ENCODE measurements around the gene SLC22A15. TPM values are rescaled to one million over a fixed set of nuclear protein-coding genes. Genes with fewer than 3 reads are reported as not detected.

Gene SLC22A15
- total RNA-seq, 2 donors from 2014 or later: 1.5 to 2.6 TPM

DNA sequence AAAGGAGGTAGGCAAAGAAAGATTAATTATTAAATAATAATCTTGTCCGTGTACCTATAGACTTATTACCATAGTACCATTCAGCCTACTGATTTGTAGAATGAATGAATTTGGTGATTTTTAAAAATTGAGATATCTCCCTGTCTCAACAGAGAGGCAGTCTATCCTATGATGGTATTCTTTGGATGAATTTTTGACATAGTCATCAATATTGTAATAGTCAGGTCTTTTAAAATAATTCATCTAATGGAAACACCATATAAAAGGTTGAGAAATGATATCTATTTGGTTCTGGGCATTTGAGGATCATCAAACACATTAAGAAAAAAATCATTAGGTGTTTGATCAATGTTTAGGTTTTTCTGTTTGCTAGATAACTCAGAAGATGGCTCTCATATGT lies 99.3 kb downstream of the SLC22A15 start:
- no peak overlapping the region for H3K27ac Mint-ChIP-seq
- DNase-seq (no peak), ATAC-seq (replicated peaks in 1 of 2) (no peak)
- no peaks in the 10 kb centered on the region for H3K36me3 Mint-ChIP-seq (ENCODE audit: insufficient read depth in 2 of 2)
- H3K4me3 Mint-ChIP-seq: no peak overlapping the region
- H3K4me1 Mint-ChIP-seq (ENCODE audit: low read depth): no peaks in the 10 kb centered on the region
- peaks cover 16% of the 10 kb centered on the region for H3K27me3 Mint-ChIP-seq (ENCODE audit: low read depth)
- no peaks in the 10 kb centered on the region for H3K9me3 Mint-ChIP-seq

- Mint-ChIP-seq H3K27ac (no peak overlapping the region), H3K27me3 (ENCODE audit: low read depth) (peaks cover 16% of the 10 kb centered on the region), H3K36me3 (ENCODE audit: insufficient read depth in 2 of 2) (no peaks in the 10 kb centered on the region), H3K4me1 (ENCODE audit: low read depth) (no peaks in the 10 kb centered on the region), H3K4me3 (no peak overlapping the region), H3K9me3 (no peaks in the 10 kb centered on the region)
- ATAC-seq (replicated peaks in 1 of 2) (no peak), DNase-seq (no peak)
Measured at GRCh38 chr1:116075990-116076389, 99.7 kb downstream of the SLC22A15 start.

DNA sequence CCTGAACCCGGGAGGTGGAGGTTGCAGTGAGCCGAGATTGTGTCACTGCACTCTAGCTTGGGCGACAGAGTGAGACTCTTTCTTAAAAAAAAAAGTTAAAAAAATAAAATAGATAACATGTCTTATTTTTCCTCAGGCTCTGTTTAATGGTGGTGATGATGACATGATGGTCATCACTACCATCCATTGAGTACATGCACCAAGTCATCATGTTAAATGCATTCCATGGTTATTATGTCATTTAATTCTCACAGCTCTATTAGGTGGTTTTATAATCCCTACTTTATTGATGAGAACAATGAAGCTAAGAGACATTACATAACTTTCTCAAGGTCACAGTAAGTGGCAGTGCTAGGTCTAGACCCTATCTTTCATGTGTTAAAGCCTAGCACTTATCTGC lies 100.5 kb downstream of the SLC22A15 start:
- no peak for DNase-seq
- ATAC-seq (replicated peaks in 1 of 2): no peak
- H3K4me1 Mint-ChIP-seq (ENCODE audit: low read depth): no peaks in the 10 kb centered on the region
- H3K27me3 Mint-ChIP-seq (ENCODE audit: low read depth): peaks cover 12% of the 10 kb centered on the region
- H3K9me3 Mint-ChIP-seq: no peaks in the 10 kb centered on the region
- no peak overlapping the region for H3K27ac Mint-ChIP-seq
- no peak overlapping the region for H3K4me3 Mint-ChIP-seq
- no peaks in the 10 kb centered on the region for H3K36me3 Mint-ChIP-seq (ENCODE audit: insufficient read depth in 2 of 2)

GRCh38 chr1:116078699-116079223 lies 102.4 kb downstream of the SLC22A15 start:
- H3K9me3 Mint-ChIP-seq: no peaks in the 10 kb centered on the region
- peaks cover 11% of the 10 kb centered on the region for H3K27me3 Mint-ChIP-seq (ENCODE audit: low read depth)
- no peaks in the 10 kb centered on the region for H3K36me3 Mint-ChIP-seq (ENCODE audit: insufficient read depth in 2 of 2)
- H3K27ac Mint-ChIP-seq: no peak overlapping the region
- DNase-seq (no peak), ATAC-seq (replicated peaks in 1 of 2) (no peak)
- H3K4me1 Mint-ChIP-seq (ENCODE audit: low read depth): no peaks in the 10 kb centered on the region
- no peak overlapping the region for H3K4me3 Mint-ChIP-seq

- ATAC-seq (replicated peaks in 1 of 2) (no peak), DNase-seq (no peak)
- no peak overlapping the region for H3K4me3 Mint-ChIP-seq
- peaks cover 8 to 13% of the 10 kb centered on the region in 2 donors for H3K36me3 Mint-ChIP-seq (ENCODE audit: insufficient read depth in 2 of 2)
- H3K9me3 Mint-ChIP-seq: peaks cover 11 to 23% of the 10 kb centered on the region in 2 donors
- H3K27me3 Mint-ChIP-seq (ENCODE audit: low read depth): peaks cover 20% of the 10 kb centered on the region
- H3K4me1 Mint-ChIP-seq (ENCODE audit: low read depth): no peaks in the 10 kb centered on the region
- no peak overlapping the region for H3K27ac Mint-ChIP-seq
Measured at GRCh38 chr1:116087628-116088027, 111.3 kb downstream of the SLC22A15 start.

DNA sequence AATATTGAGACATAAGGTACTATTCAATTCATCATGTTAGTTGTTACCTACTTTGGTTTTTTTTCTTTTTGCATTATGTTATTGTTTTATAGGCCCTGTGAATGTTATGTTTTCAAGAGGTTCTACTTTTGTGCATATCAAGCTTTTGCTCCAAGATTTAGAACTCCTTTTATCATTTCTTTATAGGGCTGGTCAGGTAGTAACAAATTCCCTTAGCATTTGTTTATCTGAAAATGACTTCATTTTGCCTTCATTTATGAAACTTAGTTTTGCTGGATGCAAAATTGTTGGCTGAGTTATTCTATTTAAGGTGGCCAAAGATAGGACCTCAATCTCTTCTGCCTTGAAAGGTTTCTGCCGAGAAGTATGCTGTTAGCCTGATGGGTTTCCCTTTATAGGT lies 113.6 kb downstream of the SLC22A15 start:
- Mint-ChIP-seq H3K4me1 (ENCODE audit: low read depth) (no peaks in the 10 kb centered on the region), H3K27ac (no peak overlapping the region), H3K9me3 (peaks cover 11 to 23% of the 10 kb centered on the region in 2 donors), H3K27me3 (ENCODE audit: low read depth) (peaks cover 20% of the 10 kb centered on the region), H3K4me3 (no peak overlapping the region), H3K36me3 (ENCODE audit: insufficient read depth in 2 of 2) (peaks cover 8 to 13% of the 10 kb centered on the region in 2 donors)
- DNase-seq (no peak), ATAC-seq (replicated peaks in 1 of 2) (no peak)

- DNase-seq: no peak
- Mint-ChIP-seq H3K4me1 (ENCODE audit: low read depth) (no peaks in the 10 kb centered on the region), H3K27me3 (ENCODE audit: low read depth) (peaks cover 16% of the 10 kb centered on the region), H3K9me3 (peaks cover 11 to 22% of the 10 kb centered on the region in 2 donors), H3K27ac (no peak overlapping the region), H3K36me3 (ENCODE audit: insufficient read depth in 2 of 2) (peaks cover 13 to 15% of the 10 kb centered on the region in 2 donors), H3K4me3 (no peak overlapping the region)
- ATAC-seq (replicated peaks in 1 of 2): no peak
Measured at GRCh38 chr1:116091083-116091482, 114.8 kb downstream of the SLC22A15 start.

DNA sequence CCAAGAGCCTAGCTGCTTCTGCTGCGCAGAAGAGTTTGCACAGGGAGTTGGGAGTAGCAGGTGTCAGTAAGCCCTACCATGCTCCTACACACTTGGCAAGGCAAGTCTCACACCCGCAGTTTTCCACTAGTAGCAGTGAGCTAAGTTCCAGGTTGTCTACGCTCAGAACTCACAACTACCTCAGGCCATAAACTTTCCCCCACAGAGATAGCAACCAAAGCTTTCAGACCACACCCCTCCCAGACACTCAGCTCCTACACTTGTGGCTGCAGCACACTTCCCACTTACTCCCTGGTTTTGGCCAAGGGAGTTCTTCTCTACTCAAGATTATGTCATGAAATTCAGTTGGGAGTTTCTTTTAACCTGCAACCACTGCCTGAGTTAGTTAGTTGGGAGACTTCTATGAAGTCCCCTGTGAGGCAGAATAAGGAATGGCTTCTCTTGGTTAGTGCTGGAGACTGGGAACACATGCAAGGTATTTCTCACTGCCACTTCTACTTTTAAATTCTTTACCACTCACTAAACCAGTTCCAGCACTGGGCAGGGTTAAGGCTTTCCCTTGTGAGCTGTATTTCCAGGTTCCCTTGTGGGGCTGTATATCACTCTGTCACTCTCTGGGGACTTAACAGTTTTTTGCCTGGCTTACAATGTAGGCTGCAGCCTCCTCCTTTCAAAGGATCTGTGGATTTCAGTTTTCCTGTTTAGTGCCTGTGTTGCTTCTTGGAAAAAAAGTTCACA lies 116.6 kb downstream of the SLC22A15 start:
- no peak for DNase-seq
- no peak for ATAC-seq (replicated peaks in 1 of 2)
- H3K4me1 Mint-ChIP-seq (ENCODE audit: low read depth): no peaks in the 10 kb centered on the region
- H3K4me3 Mint-ChIP-seq: no peak overlapping the region
- peaks cover 13 to 23% of the 10 kb centered on the region in 2 donors for H3K9me3 Mint-ChIP-seq
- H3K27me3 Mint-ChIP-seq (ENCODE audit: low read depth): peaks cover 18% of the 10 kb centered on the region
- no peak overlapping the region for H3K27ac Mint-ChIP-seq
- H3K36me3 Mint-ChIP-seq (ENCODE audit: insufficient read depth in 2 of 2): peaks cover 17% of the 10 kb centered on the region in 2 donors

DNA sequence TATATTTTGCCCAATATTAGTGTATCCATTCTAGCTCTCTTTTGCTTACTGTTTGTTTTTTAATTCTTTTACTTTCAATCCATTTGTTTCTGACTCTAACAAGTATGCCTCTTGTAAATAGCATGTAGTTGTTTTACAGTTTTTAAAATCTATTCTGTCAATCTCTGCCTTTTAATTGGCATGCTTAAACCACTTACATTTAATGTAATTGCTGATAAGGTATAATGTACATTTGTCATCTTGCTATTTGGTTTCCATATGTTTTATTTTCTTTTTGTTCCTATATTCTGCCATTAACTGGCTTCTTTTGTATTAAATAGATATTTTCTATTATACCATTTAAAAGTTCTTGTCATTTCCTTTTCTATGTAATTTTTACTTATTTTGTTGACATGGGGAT lies 118.7 kb downstream of the SLC22A15 start:
- Mint-ChIP-seq H3K27ac (no peak overlapping the region), H3K4me3 (no peak overlapping the region), H3K9me3 (peaks cover 9 to 11% of the 10 kb centered on the region in 2 donors), H3K27me3 (ENCODE audit: low read depth) (peaks cover 7% of the 10 kb centered on the region), H3K4me1 (ENCODE audit: low read depth) (no peaks in the 10 kb centered on the region), H3K36me3 (ENCODE audit: insufficient read depth in 2 of 2) (peaks cover 10 to 15% of the 10 kb centered on the region in 2 donors)
- ATAC-seq (replicated peaks in 1 of 2) (no peak), DNase-seq (no peak)

GRCh38 chr1:116096013-116096618 lies 119.8 kb downstream of the SLC22A15 start:
- Mint-ChIP-seq H3K36me3 (ENCODE audit: insufficient read depth in 2 of 2) (peaks cover 3 to 9% of the 10 kb centered on the region in 2 donors), H3K4me3 (no peak overlapping the region), H3K27me3 (ENCODE audit: low read depth) (peaks cover 7% of the 10 kb centered on the region), H3K4me1 (ENCODE audit: low read depth) (no peaks in the 10 kb centered on the region), H3K27ac (no peak overlapping the region), H3K9me3 (peaks cover 3 to 4% of the 10 kb centered on the region in 2 donors)
- ATAC-seq (replicated peaks in 1 of 2) (no peak), DNase-seq (no peak)

DNA sequence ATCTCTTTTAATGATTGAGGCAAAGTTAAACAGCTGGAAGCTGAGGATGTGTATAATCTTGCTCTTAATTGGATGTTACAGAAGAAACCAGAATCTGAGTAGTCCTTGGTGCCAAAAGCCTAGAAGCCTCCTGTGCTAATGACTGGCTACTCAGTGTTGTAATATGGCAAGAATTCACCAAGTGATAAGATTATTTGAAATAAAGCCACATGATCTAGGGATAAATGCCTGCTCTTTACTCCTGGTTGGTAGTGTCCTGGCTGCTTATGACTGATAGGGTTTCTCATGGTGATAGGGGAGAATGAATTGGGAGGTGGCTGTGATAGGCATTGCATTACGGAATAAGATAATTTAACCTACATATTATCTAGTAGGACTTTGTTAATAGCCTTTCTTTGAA lies 121.3 kb downstream of the SLC22A15 start:
- Mint-ChIP-seq H3K4me1 (ENCODE audit: low read depth) (no peaks in the 10 kb centered on the region), H3K36me3 (ENCODE audit: insufficient read depth in 2 of 2) (peaks cover 3 to 9% of the 10 kb centered on the region in 2 donors), H3K27me3 (ENCODE audit: low read depth) (peaks cover 7% of the 10 kb centered on the region), H3K4me3 (no peak overlapping the region), H3K27ac (no peak overlapping the region), H3K9me3 (peaks cover 2 to 3% of the 10 kb centered on the region in 2 donors)
- DNase-seq (no peak), ATAC-seq (replicated peaks in 1 of 2) (no peak)

DNA sequence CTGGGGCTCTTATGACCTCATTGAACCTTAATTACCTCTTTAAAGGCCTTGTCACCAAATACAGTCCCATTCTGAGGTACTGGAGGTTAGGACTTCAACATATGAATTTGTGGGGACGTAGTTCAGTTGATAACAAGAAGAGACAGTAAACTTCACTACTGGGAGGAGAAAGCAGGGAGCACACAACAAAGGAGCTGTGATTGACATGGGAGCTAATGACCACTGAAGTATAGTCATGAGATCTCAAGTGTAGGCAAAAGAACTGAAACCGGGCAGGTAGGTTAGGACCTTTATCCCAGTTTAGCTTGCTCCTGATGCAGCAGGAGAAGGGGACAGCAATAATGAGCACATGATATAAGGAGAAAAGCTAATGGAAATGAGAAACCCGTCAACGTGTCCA lies 123.1 kb downstream of the SLC22A15 start:
- DNase-seq (no peak), ATAC-seq (replicated peaks in 1 of 2) (no peak)
- H3K4me1 Mint-ChIP-seq (ENCODE audit: low read depth): no peaks in the 10 kb centered on the region
- no peak overlapping the region for H3K27ac Mint-ChIP-seq
- H3K36me3 Mint-ChIP-seq (ENCODE audit: insufficient read depth in 2 of 2): peaks cover 3 to 9% of the 10 kb centered on the region in 2 donors
- no peak overlapping the region for H3K4me3 Mint-ChIP-seq
- peaks cover 2 to 3% of the 10 kb centered on the region in 2 donors for H3K9me3 Mint-ChIP-seq
- peaks cover 7% of the 10 kb centered on the region for H3K27me3 Mint-ChIP-seq (ENCODE audit: low read depth)

GRCh38 chr1:116099919-116100318 lies 123.6 kb downstream of the SLC22A15 start:
- Mint-ChIP-seq H3K4me1 (ENCODE audit: low read depth) (no peaks in the 10 kb centered on the region), H3K27ac (no peak overlapping the region), H3K4me3 (no peak overlapping the region), H3K9me3 (peaks cover 2 to 3% of the 10 kb centered on the region in 2 donors), H3K36me3 (ENCODE audit: insufficient read depth in 2 of 2) (peaks cover 3 to 8% of the 10 kb centered on the region in 2 donors), H3K27me3 (ENCODE audit: low read depth) (peaks cover 7% of the 10 kb centered on the region)
- no peak for ATAC-seq (replicated peaks in 1 of 2)
- no peak for DNase-seq
